ENCODE data around the gene CA4.

- TF ChIP-seq CTCF (IDR thresholded peaks at IDR 0.05; ENCODE audit: insufficient read depth, low read length, poor library complexity, severe bottlenecking): no peak
- no peak for TF ChIP-seq EZH2phosphoT487 (conservative IDR thresholded peaks at IDR 0.05; ENCODE audit: low read length)
These were observed 7.8 kb downstream of the CA4 start for GRCh38 chr17:60157487-60158040.

Data from SU-DHL-6 (cell line).